Inflammatory macrophage treated with lipopolysaccharide for 1 hour (primary cell): ENCODE data around the gene RERE.

ENCODE experiments used
- DNase-seq, 2 donors: peaks; one replicate each; pipeline ENCODE4 v3.0.0-alpha.2; 2020 to 2022

RERE gene

DNA sequence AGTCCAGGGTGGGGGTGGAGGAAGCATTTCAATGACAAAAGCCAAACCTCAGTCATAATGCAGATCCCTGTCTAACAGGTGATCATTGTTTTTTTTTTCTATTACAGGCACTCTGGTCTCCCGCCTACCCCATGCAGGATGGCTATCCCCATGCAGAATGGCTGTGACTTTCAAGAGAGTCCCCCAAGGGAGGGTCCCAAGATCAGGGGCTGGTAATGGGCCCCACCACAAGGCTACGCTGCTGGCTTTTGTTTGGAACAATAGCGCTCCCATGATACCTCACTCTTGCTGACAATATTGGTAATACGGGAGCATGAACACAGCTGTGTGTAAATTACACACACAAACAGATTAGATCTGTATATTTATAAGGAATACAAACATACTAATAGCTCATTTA lies 380.1 kb downstream of the RERE start:
- DNase-seq, result no peak

DNA sequence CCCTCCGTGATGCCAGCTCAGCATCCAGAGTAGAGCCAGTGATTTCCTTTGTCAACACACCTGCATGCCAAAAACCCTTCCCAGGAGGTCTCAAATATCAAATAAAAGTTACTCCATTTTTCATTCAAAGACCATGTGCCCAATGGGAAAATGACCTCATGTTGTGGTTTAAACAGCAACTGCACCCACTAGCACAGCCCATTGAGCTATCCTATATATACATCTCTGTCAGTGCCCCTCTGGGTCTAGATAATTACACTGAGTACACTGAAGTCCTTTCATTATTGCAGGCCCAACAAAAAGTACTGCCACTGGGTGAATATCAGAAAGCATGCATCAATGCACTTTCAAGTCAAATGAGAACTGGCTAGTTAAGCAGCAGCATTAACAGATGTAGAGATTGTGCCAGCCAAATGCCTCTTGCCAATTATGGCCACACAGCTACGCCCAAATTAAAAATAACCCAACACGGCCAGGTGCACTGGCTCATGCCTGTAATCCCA lies 381.8 kb downstream of the RERE start:
- no peak for DNase-seq

DNA sequence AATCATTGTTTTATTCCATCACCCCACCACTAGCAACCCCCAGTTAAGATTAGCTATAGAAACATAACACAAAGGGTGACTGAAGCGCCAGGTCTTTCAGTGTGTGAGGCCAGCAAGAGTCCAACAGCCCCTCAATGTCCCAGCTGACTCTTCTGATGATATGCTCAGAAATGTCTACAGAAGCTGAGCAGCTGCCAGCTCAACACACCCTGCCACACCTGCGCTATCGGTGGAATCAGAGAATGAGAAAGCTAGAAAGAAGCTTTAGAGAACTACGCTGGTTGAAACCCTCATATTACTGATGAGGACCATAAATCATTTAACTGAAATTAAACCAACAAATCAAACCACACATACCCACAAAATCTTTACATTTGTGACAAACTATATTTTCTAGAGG lies 383.3 kb downstream of the RERE start:
- DNase-seq, result no peak

DNA sequence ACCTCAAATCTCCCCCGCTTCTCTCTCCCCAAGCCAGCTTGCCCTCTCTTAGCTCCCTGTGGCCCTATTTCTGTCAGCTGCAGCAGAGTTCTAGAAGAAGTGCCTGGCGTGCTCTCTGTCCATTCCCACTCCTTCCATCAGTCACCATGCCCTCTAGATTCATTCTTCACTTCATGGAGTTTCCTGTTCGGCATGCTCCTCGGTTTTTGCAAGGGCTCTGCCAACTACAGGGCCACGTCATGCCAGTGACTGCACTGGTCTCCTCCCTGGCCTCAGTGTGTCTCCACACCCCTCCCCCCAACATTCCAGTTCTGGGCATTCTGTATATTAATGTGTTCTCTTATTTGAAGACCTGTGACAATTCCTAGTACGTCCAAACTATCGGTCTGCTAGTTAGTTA lies 385.7 kb downstream of the RERE start:
- DNase-seq, result no peak

DNA sequence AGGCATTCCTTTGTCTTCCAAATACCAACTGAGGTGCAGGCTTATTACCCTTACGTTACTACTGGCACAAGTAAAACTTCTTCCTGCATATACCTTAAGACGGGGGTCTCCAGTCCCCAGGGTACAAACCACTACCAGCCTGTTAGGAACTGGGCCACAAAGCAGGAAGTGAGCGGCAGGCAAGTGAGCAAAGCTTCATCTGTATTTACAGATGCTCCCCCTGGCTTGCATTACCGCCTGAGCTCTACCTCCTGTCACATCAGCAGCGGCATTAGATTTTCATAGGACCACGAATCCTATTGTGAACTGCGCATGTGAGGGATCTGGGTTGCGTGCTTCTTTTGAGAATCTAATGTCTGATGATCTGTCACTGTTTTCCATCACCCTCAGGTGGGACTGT lies 386.4 kb downstream of the RERE start:
- no peak for DNase-seq

DNA sequence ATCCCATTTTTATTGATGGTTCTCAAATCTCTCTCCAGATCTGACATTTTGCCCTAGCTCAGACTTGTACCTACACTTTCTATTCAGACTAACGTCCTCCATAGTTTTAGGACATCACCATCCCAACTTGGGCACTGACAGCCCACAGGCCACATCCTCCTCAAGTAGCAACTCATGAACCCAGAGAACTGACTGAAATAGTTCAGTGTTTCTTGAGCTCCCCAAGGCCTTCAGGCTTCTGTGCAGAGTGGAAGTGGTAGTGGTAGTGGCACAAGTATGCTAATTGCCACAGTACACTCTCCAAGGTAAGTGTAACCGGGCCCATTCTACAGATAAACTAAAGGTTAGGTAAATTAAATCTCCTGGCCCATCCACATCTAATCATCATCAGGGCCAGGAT lies 387.0 kb downstream of the RERE start:
- DNase-seq, result no peak

DNA sequence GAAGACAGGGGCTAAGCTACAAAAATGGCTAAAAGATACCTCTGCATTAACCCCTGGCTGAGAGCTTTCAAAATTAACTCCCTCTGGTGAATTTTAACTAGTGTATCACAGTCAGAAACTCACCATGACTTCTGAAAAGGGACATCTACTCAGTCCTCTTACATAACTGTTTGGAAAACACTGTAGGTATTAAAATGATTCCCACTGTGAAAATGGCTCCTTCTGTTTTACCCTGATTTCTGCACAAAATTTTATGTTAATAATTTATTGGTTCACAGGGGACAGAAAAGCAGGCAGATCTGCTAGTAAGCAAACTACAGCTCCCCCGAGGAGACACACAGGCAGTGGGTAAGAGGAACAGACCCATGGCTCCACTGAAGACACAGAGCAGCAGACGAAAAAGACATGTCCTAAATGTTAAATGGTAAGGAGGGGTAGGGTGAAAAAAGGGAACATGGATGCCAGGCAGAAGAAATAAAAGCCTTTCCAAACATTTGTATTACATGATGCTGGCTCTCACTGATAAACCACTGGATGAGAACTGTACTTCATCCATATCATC lies 387.8 kb downstream of the RERE start:
- no peak for DNase-seq

DNA sequence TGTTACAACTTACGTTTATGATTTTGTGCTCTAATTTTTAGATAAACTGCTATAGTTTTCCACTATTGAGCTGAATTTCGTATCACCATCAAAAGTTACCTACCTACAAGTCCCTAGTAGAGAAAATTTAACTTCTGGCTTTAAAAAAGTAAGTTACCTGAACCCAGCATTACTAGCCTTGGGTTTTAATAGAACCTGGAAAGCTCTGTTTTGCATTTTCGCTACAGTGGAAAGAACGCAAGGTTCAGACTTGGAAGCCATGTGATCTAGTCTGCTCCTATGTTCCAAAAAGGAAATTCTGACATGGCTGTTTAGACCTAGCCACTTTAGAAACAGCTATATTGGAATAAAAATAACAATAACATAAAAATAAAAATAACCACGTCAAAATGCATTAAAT lies 389.0 kb downstream of the RERE start:
- DNase-seq, result no peak

DNA sequence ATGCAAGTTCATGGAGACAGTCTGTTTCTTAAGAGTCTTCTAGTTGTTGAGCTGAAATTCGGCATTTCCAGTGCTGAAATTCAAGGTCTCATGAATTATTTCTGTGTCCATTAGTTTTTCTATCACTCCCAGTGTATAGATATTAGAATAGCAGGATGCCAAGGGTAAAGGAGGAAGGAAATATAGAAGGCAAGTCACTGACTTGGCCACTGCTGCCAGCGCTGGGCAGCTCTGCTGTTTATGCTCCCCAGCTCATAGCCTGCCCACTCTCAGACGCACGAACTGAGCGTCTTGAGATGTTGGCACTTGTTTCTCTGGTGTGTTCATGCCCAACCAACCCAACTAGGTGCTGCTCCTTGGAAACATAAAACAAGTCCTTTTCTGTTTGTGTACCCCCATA lies 389.5 kb downstream of the RERE start:
- DNase-seq, result peak in 1 of 2 donors; percentile 28

DNA sequence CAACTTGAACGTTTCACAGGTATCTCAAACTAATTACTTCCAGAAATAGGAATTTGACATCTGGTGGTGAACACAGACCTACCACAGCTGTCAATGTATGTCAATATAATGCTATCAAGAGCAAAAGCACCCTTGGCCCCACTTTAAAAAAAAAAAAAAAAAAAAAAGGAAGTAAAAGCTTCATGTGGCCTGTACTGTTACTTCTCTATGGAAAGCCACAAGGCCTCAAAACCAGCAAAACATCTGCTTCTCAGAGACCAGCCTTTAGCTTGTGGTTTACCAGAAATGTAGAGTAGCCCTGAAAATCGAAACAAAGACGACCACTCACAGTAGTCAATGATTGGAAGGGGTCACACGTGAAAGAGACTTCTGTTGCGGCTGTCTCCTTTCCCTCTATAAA lies 389.9 kb downstream of the RERE start:
- peak; percentile 66 to 73 for DNase-seq

DNA sequence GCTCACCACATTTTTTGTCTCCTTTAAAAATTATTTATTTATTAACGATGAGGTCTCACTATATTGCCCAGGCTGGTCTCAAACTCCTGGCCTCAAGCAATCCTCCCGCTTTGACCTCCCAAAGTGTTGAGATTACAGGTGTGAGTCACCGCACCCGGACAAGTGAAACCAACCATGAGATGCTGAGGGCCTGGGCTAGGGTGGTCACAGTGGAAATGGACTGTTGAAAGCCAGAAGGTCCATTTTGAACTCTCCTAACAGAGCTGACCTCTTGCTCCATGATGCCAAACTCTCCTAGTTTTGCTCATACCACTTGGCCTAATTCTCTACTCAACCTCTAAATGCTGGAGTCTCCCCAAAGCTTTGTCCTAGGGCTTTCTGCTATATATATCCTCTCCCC lies 390.4 kb downstream of the RERE start:
- no peak for DNase-seq

DNA sequence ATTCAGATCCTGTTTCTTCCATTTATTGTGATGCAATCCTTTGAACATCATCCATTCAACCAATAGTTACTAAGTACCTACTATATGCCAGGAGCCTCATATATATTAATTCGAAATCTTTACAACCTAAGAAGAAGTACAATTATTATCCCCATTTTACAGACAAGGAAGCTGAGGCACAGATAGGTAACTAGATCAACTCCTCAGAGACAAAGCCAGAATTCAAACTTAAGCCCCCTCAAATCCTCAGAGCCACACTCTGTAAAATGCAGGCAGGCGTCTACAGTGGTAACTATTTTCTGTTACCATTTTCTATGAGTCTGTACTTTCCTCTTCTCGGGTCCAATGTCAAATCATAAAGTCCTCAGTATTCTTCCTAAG lies 391.7 kb downstream of the RERE start:
- no peak for DNase-seq

DNA sequence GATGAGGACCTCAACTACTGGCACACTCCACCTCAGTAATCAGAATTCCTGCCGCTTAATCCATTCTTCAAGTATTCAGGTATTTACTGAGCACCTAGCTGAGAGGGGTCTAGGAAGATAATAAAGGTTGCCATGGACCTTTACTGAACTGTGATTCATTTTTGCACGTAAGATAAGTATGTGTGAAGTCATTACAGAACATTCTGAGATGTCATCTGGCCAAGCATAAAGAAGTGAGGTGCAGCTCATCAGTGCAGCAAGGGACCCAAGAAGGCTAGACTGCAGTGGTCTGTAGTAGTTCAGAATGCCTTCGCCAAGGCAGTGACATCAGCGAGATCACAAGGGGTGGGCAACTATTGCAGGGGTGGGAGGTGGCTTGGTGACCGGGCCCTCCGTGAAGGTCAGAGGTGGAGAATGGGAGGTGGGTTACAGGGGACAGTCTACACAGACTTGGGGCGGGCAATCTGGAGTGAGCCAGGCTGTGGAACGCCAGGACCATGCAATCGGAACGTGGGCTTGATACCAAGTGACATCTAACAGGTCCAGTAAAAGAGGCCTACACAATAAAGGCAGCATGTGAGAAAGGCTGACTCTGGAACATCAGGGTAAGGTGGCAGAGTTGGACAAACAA lies 392.2 kb downstream of the RERE start:
- DNase-seq, result no peak

DNA sequence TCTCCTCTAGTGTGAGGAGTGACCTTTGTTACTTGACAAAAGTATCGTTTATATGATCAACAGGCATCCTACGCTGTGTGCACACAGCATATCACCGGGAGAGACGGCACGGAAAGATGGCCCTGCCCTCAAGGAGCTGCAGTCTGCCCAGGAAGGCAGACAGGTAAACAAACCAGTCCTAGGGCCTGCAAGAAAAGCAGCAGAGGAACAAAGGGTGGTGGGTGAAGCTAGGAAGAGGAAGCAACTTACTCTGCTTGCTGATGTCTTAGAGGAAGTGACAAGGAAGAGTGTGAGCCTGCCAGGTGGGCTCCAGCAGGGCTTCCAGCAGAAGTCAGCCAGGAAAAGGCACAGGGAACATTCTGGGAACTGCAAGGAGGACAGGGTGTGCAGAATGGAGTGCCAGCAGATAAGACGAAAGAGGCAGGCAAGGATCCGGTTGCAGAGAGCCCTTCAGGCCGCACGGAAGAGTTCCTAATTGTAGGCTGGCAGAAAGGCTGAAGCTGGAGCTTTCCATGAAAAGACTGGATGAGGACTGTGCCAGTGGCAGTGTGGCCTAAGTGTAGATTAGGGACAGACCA lies 392.8 kb downstream of the RERE start:
- peak; percentile 42 to 51 for DNase-seq

DNA sequence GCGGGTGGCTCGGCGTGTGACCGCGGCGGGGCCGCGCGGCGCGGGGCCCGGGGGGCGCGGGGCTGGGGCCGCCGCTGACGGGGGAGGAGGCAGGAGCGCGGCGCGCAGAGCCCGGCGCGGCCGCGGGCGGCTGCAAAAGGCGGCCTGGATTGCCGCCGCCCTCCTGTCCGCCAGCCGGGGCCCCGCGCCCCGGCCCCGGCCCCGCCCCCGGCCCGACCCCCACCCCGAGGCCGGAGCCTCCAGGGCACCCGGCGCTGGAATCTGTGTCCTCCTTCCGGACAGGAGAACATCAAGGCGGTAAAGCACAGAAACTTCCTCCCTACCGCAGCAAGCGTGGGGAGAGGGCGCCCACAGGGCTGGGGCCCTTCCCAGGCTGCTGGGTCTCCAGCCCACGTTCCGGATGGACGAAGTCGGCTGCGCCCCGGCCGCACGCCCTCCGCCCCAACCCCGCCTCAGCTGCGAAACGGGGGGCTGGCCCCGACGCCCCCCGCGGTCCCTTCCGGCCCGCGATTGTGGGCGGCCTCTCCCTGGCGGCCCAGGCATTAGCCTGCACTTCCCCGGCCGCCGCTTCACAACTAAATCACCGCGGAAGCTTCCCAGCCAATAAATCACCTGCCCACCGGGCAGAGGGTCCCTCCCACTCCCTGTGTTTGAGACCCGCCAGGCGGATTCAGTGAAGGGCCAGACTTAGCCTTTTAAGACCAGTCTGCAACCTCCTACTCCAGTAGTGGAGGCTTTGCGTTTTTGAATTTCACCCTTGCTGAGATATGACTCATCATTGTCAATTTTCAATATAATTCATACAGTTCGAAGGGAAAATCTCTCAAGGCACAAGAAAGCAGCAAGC lies 393.5 kb downstream of the RERE start:
- no peak for DNase-seq

DNA sequence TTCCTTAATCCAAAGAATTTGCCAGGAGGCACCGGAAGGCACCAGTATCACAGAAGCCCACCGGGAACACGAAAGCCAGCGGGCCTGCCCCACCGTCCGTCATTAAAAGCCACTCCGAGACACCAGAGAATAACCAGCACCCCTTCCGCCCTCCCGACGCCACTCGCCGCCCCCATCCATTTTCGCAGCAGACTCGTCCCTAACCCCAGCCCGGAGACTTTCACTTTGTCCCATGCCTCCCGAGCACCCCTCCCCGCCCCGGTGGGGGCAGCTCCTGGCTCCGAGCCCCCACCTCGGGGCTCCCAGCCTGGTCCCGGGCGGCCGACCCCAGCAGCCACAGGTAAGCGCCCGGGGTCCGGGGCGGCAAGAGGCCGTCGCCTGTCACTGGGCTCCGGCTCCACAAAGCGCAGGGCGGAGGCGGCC lies 394.2 kb downstream of the RERE start:
- DNase-seq, result no peak

DNA sequence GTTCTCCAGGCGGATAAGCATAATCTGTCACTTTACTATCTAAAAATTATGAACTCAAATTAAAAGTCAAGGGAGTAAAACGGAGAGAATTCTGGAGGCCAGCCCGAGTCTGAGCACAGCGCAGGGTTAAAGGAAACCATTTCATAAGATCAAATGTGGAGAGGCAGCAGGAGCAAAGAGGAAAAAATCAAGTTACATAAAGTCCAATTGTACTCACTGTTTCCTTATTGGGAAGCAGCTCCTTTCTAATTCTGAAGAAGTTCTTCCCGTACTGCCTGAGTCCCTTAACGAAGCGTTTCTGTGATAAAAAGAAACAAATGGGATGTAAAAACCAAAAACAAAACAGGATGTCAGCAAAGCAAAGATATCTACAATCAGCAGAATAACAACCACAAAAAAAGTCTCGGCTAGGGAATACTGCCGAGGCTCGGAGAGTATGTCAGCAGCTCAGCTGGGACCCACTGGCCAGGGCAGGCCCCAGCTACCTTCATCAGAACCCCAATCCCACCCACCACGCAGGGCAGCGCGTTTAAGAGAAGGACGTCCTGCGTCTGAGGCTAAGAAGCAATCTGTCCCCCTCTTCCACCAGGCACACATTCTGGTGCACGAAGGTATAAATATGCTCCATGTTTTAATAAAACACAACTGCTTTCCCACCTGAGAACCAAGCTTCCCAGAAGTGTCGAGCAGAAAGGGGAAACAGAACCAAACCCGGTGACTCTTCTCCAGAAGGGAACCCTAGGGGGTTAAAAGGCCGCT lies 394.8 kb downstream of the RERE start:
- peak in 1 of 2 donors; percentile 30 for DNase-seq

DNA sequence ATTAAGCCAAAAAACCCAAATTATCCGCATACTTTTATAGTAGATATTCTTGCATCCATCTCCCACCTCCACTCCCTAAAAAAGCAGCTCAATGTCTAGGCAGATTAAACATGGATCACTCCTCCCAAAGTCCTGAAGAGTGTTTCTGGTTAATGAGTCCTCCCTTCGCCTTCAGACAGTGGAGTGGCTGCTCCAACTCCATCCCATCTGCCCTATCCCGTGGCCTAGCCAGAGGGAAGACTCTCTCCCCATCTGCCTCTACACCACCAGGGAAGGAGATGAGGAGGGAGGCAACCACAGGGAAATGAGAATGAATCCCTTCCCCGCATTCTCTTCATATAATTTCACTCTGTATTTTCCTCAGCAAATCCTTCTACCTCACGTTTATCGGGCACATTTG lies 395.7 kb downstream of the RERE start:
- no peak for DNase-seq

DNA sequence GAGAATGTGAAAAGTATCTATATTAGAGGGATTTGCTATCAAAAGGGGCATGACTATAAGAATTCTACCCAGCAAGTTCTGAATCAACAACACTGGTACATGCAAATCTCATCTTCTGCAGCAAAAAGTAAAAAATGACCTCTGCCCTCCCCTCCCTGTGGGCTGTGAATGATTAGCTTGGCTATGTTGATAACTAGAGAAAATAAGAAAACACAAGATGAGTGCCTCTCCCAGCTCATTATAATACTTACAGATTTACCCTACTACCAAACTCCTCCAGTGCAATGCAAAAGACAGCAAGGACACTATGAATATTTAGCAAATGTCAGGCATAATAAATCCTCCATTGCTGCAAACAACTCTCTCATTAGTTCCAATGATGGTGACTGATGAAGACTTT lies 397.1 kb downstream of the RERE start:
- no peak for DNase-seq

DNA sequence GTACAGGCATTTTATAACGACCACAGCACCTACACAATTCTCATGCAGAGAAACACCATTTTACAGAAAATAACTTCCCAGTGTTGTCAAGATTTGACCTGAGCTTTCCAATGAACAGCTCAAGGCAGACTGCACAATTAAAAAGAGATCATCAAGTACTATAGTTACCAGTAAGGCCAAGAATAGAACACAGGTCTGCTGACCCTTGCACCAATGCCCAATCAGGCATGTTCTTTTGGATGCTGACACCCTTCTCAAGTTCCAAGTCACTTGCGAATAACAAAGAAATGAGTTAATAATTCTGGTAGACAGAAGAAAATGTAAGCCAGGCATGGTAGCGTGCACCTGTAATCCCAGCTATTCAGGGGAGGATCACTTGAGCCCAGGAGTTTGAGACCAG lies 397.6 kb downstream of the RERE start:
- no peak for DNase-seq

DNA sequence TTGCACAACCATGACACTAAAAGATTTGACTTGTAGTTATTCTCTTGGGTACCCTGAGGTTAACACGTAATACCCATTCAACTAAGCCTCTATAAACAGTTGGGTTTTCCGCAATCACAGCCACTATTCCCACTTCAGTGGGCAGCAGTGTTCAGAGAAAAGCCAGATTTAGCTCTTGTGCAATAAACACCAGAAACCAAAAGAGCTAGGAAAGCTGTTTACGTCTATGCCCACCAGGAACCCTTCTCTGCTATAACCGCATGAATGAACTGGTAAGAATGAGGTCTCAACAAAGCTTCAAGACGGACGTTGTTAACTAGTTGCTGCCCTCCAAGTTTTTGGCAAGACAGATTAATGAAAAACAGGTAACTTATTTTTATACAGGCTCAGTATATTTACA lies 398.3 kb downstream of the RERE start:
- DNase-seq, result no peak

DNA sequence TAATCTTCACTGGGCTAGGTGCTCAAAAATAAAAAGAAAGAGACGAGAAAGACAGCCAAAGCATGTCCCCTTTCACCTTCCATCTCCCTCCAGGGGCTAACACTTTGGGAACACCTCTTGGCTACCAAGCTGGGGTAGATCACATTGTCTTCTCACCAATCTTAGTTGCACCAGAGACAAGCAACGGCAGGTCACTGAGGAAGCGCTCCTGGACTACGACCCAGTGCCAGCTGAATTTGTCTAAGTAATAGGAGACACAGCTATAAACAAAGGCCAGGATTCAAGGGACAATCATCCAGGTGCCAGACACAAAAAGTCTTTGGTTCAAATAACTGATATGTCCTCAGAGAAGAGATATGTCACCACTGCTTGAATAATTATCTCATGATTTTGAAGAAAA lies 399.1 kb downstream of the RERE start:
- no peak for DNase-seq

DNA sequence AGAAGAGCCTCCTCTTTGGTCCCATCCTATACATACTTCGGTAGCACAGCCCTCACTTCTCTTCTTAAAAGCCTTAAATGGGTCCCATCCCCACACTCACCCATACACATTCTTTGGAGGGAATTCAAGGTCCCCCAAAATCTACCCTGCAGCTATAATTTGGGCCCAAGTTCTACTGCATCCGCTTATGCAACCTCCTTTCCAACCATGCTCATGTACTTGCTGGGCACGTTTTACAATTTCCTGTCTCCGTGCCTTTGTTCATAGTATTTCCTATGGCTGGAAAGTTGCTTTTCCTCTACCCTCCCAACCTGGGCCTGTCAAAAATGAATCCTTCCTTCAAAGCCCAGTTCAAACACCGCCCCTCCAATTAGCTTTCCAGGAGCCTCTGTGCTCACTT lies 399.8 kb downstream of the RERE start:
- DNase-seq, result no peak
